ENCODE data around the gene CTDSPL.

CTDSPL gene

DNA sequence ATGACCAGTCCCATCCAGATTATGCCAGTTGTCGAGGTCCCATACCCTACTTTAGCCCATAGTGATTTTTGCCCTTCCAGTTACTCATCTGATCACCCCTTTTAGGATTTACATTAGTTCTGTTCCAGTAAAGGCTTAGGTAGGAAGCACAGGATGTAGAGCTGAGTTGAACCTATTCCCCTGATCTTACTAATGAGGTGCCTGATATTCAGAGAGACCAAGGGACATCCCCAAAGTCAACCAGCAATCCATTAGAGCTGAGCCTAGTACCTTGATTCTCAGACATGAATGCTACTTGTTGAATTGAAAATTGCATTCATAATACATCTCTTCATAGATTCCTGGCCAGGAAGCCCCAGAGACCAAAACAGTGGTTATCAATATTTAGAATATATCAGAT, 24.7 kb downstream of the CTDSPL start:
- Mint-ChIP-seq H3K9me3 (no peaks in the 10 kb centered on the region), H3K4me3 (no peak overlapping the region), H3K36me3 (ENCODE audit: insufficient read depth) (no peaks in the 10 kb centered on the region), H3K27me3 (peaks cover 39% of the 10 kb centered on the region), H3K4me1 (no peaks in the 10 kb centered on the region), H3K27ac (ENCODE audit: low read depth) (no peak overlapping the region)
- ATAC-seq (replicated peaks; ENCODE audit: extremely low read depth, poor library complexity, severe bottlenecking) (no peak), DNase-seq (ENCODE audit: low spot score in 2 of 2) (no peak)

DNA sequence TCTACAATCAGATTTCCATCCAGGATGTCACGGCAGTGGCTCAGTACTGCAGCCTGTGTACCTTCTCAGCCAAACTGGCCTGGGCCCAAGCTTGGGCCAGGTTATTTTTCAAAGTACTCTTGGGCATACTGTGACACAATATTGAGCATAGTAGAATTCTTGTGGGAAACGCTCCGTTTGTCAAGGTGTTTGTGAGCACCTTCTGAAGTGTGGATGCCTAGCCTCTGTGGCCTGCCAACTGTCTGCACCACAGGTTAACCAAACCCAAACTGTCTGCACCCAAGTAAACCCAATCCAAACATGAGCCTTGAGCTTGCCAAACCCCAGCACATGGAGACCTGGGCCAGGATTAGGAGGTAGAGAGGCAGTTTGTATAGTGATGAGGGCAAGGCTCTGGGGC, 25.4 kb downstream of the CTDSPL start:
- Mint-ChIP-seq H3K4me1 (no peaks in the 10 kb centered on the region), H3K27me3 (peaks cover 34% of the 10 kb centered on the region), H3K36me3 (ENCODE audit: insufficient read depth) (no peaks in the 10 kb centered on the region), H3K9me3 (no peaks in the 10 kb centered on the region), H3K4me3 (no peak overlapping the region), H3K27ac (ENCODE audit: low read depth) (no peak overlapping the region)
- ATAC-seq (replicated peaks; ENCODE audit: extremely low read depth, poor library complexity, severe bottlenecking), result no peak
- DNase-seq (ENCODE audit: low spot score in 2 of 2), result no peak

DNA sequence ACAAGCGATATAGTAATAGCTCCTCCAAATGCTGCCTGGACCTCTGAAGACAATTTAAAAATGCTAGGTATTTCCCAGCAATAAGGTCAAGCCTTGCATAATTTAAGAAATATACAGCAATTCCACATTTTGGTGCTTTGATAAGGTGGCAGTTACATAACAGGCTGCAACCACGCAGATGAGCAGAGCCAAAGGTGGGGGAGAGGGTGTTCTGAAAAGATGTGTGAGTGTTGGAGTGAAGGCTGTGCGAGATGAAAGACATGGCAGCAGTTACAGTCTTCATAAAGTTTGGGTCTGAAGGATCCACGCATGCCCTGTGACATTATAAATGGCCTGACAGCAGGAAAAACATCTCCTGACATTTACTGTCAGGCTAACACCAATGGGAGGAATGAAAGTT, 26.1 kb downstream of the CTDSPL start:
- no peak for ATAC-seq (replicated peaks; ENCODE audit: extremely low read depth, poor library complexity, severe bottlenecking)
- Mint-ChIP-seq H3K4me1 (no peaks in the 10 kb centered on the region), H3K27me3 (peaks cover 40% of the 10 kb centered on the region), H3K4me3 (no peak overlapping the region), H3K9me3 (no peaks in the 10 kb centered on the region), H3K36me3 (ENCODE audit: insufficient read depth) (no peaks in the 10 kb centered on the region), H3K27ac (ENCODE audit: low read depth) (no peak overlapping the region)
- DNase-seq (ENCODE audit: low spot score in 2 of 2), result no peak

DNA sequence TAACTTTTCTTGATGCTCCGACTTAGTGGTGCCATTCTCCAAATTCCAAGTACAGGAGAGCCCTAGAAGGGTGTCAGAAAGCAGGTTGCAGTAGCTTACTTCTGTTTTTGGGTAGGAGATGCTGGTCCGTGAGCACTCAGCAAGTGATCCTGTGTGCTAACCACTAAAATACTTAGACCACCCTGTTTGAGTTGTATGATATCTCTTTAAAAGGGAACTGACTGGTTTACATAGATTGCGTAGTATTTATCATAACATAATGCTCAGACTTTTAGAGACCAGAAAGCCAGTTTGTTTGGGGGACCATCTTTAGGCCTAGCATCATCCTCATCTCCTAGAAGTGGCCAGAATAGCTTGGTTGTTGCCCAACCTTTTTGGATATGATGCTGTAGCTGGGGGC, 26.7 kb downstream of the CTDSPL start:
- H3K27me3 Mint-ChIP-seq, result peaks cover 43% of the 10 kb centered on the region
- no peak overlapping the region for H3K27ac Mint-ChIP-seq (ENCODE audit: low read depth)
- H3K36me3 Mint-ChIP-seq (ENCODE audit: insufficient read depth), result no peaks in the 10 kb centered on the region
- no peaks in the 10 kb centered on the region for H3K4me1 Mint-ChIP-seq
- no peak overlapping the region for H3K4me3 Mint-ChIP-seq
- no peaks in the 10 kb centered on the region for H3K9me3 Mint-ChIP-seq
- ATAC-seq (replicated peaks; ENCODE audit: extremely low read depth, poor library complexity, severe bottlenecking) (no peak), DNase-seq (ENCODE audit: low spot score in 2 of 2) (no peak)

DNA sequence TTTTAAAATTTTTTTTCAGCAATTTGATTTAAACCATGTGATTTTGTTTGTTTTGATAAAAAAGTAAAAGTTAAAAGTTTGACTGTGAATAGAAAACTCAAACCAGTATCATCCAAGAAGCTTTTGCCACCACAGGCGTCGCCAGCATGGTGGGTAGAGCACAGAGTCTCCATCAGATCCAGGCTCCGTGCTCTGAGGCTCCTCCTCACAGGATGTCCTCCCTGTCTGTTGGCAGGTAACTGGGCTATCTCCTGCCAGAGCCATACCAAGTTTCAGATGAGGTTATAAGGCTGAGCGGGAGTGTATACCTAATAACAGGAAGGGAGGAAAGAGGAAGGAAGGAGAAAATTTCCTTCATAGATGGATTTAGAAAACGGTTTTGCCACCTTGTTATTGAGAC, 28.8 kb downstream of the CTDSPL start:
- DNase-seq (ENCODE audit: low spot score in 2 of 2) (no peak), ATAC-seq (replicated peaks; ENCODE audit: extremely low read depth, poor library complexity, severe bottlenecking) (no peak)
- Mint-ChIP-seq H3K9me3 (no peaks in the 10 kb centered on the region), H3K27ac (ENCODE audit: low read depth) (no peak overlapping the region), H3K36me3 (ENCODE audit: insufficient read depth) (no peaks in the 10 kb centered on the region), H3K27me3 (peaks cover 32% of the 10 kb centered on the region), H3K4me1 (no peaks in the 10 kb centered on the region), H3K4me3 (no peak overlapping the region)

DNA sequence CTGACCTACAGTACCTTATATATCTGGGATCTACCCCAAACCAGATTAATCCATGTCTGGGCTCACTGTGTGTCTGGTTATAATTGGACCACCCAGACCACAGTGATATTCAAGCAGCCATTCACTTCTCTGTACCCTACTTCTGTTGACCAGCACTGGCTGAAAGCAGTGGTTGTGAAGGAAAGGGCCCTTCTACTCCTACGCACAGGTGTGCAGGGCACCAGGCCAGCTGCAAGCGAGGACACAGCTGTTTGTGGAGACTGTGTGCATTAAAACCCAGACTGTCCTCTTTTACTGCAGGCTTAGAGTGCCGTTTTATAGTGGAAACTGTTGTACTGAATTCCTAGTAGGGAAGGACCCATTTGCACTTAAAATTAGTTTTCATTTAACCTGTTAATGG, 29.5 kb downstream of the CTDSPL start:
- H3K27ac Mint-ChIP-seq (ENCODE audit: low read depth), result no peak overlapping the region
- no peaks in the 10 kb centered on the region for H3K9me3 Mint-ChIP-seq
- H3K4me3 Mint-ChIP-seq, result no peak overlapping the region
- H3K27me3 Mint-ChIP-seq, result peaks cover 31% of the 10 kb centered on the region
- no peak for ATAC-seq (replicated peaks; ENCODE audit: extremely low read depth, poor library complexity, severe bottlenecking)
- H3K36me3 Mint-ChIP-seq (ENCODE audit: insufficient read depth), result no peaks in the 10 kb centered on the region
- DNase-seq (ENCODE audit: low spot score in 2 of 2), result no peak
- H3K4me1 Mint-ChIP-seq, result no peaks in the 10 kb centered on the region

DNA sequence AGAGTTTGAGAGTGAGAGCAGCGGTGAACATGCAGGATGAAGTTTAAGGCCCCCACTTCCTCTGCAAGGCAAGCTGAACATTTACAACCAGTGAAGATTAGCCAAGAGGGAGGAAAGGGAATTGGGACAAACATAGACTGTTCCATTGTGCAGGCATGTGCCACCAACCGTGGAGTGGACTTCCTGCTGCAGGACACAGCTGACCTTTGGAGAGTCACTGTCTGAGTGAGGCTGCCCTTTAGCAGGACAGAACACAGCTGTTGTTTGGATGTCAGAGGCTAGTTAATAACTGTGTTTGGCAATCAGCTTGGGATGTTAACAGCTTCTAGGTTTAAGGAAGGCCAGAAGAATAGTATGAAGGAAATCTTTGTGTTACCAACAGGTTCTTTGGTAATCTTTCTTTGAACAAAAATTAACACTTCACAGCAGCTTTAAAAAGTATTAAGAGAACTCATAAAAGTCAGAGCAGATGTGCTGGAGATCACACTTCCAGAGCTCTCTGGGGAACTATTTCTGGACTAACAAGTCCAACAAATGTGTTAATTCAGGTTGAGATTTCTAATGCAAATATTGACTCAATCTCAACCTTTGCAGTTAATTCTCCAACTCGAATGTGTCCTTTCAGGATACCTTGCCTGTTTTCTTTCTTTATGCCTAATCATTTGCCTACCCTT, 31.4 kb downstream of the CTDSPL start:
- Mint-ChIP-seq H3K4me3 (no peak overlapping the region), H3K36me3 (ENCODE audit: insufficient read depth) (no peaks in the 10 kb centered on the region), H3K27ac (ENCODE audit: low read depth) (no peak overlapping the region), H3K4me1 (no peaks in the 10 kb centered on the region), H3K9me3 (no peaks in the 10 kb centered on the region), H3K27me3 (peaks cover 29% of the 10 kb centered on the region)
- ATAC-seq (replicated peaks; ENCODE audit: extremely low read depth, poor library complexity, severe bottlenecking) (no peak), DNase-seq (ENCODE audit: low spot score in 2 of 2) (no peak)

DNA sequence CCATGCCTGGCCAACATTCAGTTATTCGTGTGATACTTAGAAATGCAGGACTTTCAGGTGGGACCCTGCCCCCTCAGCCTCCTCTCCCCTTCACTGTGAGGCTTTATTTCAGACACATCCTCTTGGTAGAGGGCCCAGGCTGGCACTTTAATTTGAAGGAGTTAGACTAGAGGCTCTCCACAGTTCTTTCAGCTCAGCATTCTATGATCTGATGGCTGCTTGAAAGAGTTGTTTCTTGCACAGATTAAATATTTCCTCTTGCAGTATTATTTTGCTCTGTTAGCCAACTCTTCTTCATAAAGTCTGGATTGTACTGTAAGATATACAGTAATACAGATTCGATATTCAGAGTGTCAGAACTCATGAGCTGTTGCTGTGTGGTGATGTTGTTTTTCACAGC, 35.1 kb downstream of the CTDSPL start:
- Mint-ChIP-seq H3K9me3 (no peaks in the 10 kb centered on the region), H3K36me3 (ENCODE audit: insufficient read depth) (no peaks in the 10 kb centered on the region), H3K4me3 (no peak overlapping the region), H3K4me1 (no peaks in the 10 kb centered on the region), H3K27me3 (peaks cover 47% of the 10 kb centered on the region), H3K27ac (ENCODE audit: low read depth) (no peak overlapping the region)
- DNase-seq (ENCODE audit: low spot score in 2 of 2), result no peak
- no peak for ATAC-seq (replicated peaks; ENCODE audit: extremely low read depth, poor library complexity, severe bottlenecking)

DNA sequence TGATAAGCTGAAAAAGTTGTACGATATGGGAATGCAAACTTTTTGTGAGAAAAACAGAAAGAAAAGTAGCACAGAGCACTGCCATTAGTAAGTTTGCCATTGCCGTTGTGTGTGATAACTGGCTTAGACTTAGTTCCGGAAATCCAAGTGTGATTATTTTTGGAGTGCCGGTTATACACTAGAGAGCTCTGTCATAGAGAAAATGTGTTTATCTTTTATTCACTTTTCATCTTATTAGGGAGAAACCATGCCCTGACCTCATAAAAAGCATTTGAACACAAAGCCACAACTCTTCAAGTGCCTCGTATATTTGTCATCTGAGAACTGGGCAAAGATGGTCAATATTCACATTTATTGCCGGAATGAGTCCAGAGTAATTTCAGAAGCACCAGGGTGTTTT, 36.1 kb downstream of the CTDSPL start:
- no peaks in the 10 kb centered on the region for H3K4me1 Mint-ChIP-seq
- DNase-seq (ENCODE audit: low spot score in 2 of 2) (no peak), ATAC-seq (replicated peaks; ENCODE audit: extremely low read depth, poor library complexity, severe bottlenecking) (no peak)
- no peak overlapping the region for H3K4me3 Mint-ChIP-seq
- H3K27ac Mint-ChIP-seq (ENCODE audit: low read depth), result no peak overlapping the region
- H3K27me3 Mint-ChIP-seq, result peaks cover 50% of the 10 kb centered on the region
- no peaks in the 10 kb centered on the region for H3K9me3 Mint-ChIP-seq
- no peaks in the 10 kb centered on the region for H3K36me3 Mint-ChIP-seq (ENCODE audit: insufficient read depth)

DNA sequence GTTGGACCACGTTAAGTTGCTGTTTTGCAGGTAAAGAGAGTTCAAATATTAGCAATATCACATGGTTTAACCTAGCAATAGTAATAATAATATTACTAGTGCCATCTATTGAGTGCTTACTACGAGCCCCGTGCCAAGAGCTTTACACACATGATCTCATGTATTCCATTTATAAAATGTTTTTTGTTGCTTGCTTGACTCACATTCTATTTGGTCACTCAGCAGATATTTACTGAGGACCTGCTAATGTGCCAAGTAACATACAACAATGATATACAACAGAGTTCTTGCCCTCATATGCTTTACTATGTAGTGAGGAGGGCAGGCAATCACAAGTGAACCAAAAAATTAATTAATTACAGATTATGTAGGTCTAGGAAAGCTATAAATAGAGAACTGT, 36.7 kb downstream of the CTDSPL start:
- H3K9me3 Mint-ChIP-seq, result no peaks in the 10 kb centered on the region
- H3K27ac Mint-ChIP-seq (ENCODE audit: low read depth), result no peak overlapping the region
- no peak overlapping the region for H3K4me3 Mint-ChIP-seq
- no peaks in the 10 kb centered on the region for H3K4me1 Mint-ChIP-seq
- DNase-seq (ENCODE audit: low spot score in 2 of 2) (no peak), ATAC-seq (replicated peaks; ENCODE audit: extremely low read depth, poor library complexity, severe bottlenecking) (no peak)
- H3K36me3 Mint-ChIP-seq (ENCODE audit: insufficient read depth), result no peaks in the 10 kb centered on the region
- H3K27me3 Mint-ChIP-seq, result peaks cover 51% of the 10 kb centered on the region

DNA sequence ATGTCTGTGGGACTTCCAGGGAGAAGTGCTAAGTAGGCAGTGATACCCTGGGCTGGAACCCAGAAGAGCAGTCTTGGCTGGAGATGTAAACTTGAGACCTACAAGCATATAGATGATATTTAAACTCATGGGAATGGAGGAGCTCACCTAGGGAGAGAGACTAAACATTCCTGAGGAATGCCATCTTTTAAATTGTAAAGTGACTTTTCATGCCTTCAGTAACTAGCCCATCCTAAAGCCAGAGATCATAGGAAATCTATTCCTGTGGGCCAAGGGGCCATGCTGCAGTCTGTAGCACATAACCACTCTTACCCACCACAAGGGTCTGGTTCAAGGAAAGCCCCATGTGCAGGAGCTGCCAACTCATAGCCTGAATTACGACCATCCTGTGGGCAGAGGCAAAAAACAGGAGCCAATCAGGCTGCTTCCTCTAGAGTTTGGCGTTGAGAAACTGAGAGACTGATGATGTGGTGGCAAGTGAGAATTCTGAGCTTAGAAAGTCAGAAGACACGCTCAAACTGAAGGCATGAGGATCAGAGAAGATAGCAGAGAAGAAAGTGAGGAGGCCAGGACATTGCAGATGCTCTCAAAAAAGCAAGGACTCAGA, 37.5 kb downstream of the CTDSPL start:
- no peaks in the 10 kb centered on the region for H3K4me1 Mint-ChIP-seq
- no peaks in the 10 kb centered on the region for H3K9me3 Mint-ChIP-seq
- ATAC-seq (replicated peaks; ENCODE audit: extremely low read depth, poor library complexity, severe bottlenecking) (no peak), DNase-seq (ENCODE audit: low spot score in 2 of 2) (no peak)
- H3K27me3 Mint-ChIP-seq, result peaks cover 51% of the 10 kb centered on the region
- H3K36me3 Mint-ChIP-seq (ENCODE audit: insufficient read depth), result no peaks in the 10 kb centered on the region
- H3K27ac Mint-ChIP-seq (ENCODE audit: low read depth), result no peak overlapping the region
- H3K4me3 Mint-ChIP-seq, result no peak overlapping the region

DNA sequence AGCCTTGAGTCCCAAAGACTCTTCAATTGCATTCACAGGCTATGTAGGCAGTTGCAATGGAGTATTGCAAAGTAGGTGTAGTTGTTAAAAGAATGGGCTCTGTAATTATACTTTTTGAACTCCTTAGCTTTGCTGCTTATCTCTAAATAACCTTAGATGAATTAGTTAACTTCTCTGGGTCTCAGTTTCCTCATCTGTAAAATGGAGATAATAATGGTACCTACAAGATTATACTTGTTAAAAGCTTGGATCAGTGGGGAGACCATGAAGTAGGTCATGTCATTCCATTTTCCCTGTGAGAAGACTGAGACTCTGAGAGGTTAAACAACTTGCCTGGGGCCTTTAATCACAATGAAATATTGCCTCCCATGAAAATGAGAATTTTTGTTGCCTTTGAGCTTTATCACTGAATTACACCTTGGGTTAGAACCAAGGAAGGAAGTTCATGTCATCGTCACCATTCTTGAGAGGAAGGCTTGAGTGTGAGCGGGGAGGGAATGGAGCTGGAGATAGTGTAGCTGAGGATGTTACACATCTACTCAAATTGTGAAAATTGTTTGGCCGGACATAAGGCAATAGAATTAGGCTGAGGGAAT, 38.1 kb downstream of the CTDSPL start:
- Mint-ChIP-seq H3K36me3 (ENCODE audit: insufficient read depth) (no peaks in the 10 kb centered on the region), H3K4me1 (no peaks in the 10 kb centered on the region), H3K4me3 (no peak overlapping the region), H3K9me3 (no peaks in the 10 kb centered on the region), H3K27me3 (peaks cover 47% of the 10 kb centered on the region), H3K27ac (ENCODE audit: low read depth) (no peak overlapping the region)
- DNase-seq (ENCODE audit: low spot score in 2 of 2), result no peak
- ATAC-seq (replicated peaks; ENCODE audit: extremely low read depth, poor library complexity, severe bottlenecking), result no peak

DNA sequence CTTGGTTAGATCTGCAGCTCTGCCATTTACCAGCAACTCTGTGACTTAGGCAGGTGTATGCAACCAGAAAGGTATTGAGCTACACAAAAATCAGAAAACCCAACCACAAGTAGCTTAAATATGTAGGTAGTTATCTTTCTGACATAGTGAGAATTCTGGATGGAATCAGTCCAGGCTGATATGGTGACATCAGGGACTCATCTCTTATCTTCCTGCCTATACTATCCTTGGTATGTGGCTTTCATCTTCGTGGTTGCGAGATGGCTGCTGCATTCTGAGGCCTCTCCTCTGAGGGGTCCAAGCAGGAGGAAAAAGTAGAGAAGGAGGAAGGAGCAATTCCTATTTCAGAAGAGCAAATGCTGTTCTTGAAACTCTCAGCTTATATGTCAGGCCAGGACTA, 40.0 kb downstream of the CTDSPL start:
- peaks cover 3% of the 10 kb centered on the region for H3K4me1 Mint-ChIP-seq

More for the DNA sequence above, 40.0 kb downstream of the CTDSPL start:
- Mint-ChIP-seq H3K36me3 (ENCODE audit: insufficient read depth) (no peaks in the 10 kb centered on the region), H3K9me3 (no peaks in the 10 kb centered on the region), H3K27ac (ENCODE audit: low read depth) (no peak overlapping the region), H3K27me3 (peaks cover 31% of the 10 kb centered on the region), H3K4me3 (no peak overlapping the region)
- no peak for ATAC-seq (replicated peaks; ENCODE audit: extremely low read depth, poor library complexity, severe bottlenecking)
- DNase-seq (ENCODE audit: low spot score in 2 of 2), result no peak
